OCI-M2 (cell line): Measurements from ENCODE around the gene FAN1.

Experiments used
- DNase-seq: peaks from one replicate; lab custom pipeline; 2025; ENCODE audit not compliant: unreplicated experiment; lab: John Stamatoyannopoulos, UW

The FAN1 gene

DNA sequence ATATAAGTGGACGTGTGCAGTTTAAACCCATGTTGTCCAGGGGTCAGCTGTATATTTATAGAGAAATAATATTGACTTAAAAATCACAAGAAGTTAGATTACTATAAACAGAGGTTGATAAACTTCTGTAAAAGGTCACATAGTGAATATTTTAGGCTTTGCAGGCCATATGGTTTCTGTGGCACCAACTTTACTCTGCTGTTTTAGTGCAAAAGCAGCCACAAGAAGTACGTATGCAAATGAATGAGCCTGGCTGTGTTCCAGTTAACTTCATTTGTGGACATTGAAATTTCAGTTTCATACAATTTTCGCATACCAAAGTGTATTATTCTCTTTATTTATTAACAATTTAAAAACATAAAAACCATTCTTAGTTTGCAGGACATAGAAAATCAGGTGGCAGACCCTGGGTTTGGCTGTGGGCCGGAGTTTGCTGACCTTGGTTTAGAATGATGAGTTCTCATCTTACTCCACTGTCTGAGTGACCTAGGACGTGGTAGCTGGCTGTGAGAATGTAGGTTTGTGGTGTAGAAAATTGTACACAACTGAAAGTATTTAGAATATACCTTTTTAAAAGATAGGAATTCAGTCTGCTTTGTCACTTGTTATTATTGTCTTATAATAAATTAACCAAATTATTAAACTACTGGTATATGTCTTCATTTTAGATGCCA, 16.3 kb downstream of the FAN1 start:
- no peak for DNase-seq

GRCh38 chr15:30921106-30921505, 17.4 kb downstream of the FAN1 start:
- no peak for DNase-seq

- DNase-seq, result no peak
Measured at GRCh38 chr15:30921781-30922479, 18.2 kb downstream of the FAN1 start.

- DNase-seq, result no peak
Measured at GRCh38 chr15:30922480-30923311, 19.0 kb downstream of the FAN1 start.

GRCh38 chr15:30923429-30923828, 19.7 kb downstream of the FAN1 start:
- DNase-seq, result no peak

GRCh38 chr15:30924353-30924752, 20.6 kb downstream of the FAN1 start:
- DNase-seq, result no peak

- DNase-seq, result no peak
Measured at GRCh38 chr15:30925686-30926085, 22.0 kb downstream of the FAN1 start.

GRCh38 chr15:30926161-30926560, 22.4 kb downstream of the FAN1 start:
- no peak for DNase-seq

- no peak for DNase-seq
Measured at GRCh38 chr15:30927148-30927761, 23.5 kb downstream of the FAN1 start.

DNA sequence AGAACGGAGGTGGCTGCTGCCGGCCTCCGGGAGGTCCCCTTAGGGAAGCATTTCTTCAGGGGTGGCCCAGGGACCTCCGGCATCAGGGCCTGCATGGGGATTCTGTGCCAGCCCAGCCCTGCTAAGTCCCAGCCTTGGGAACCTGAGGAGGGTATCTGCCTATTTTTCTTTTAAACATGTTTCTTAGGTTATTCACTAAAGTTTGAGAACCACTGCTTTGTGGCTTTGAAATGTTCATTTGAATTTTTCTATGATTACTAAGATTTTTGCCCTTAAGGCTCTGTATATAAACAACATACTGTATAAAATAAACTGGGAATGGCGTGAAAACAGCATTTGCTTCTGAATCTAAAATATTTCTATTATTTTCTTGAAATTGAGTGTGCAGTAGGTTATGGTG, 24.4 kb downstream of the FAN1 start:
- DNase-seq, result no peak

DNA sequence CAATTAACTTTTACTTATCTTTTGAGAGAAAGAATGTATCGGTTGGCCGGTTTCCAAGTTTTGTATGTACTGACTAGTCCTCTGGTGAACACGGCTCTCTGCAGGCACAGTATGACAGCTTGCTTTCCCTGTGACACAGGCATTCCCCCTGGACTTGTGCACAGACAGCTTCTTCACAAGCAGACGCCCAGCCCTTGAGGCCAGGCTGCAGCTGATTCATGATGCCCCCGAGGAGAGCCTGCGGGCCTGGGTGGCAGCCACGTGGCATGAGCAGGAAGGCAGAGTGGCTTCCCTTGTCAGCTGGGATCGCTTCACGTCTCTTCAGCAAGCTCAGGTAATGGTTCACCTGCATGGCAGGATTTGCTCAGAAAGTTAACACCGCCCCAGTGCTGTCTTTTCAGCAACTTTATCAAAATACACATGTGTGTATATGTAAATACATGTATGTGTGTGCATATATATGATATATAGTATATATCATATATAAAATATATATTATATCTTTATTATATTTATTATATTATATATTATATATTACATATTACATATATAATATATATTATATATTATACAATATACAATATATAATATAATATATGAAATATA, 25.5 kb downstream of the FAN1 start:
- no peak for DNase-seq

- DNase-seq, result no peak
Measured at GRCh38 chr15:30929982-30930381, 26.3 kb downstream of the FAN1 start.

DNA sequence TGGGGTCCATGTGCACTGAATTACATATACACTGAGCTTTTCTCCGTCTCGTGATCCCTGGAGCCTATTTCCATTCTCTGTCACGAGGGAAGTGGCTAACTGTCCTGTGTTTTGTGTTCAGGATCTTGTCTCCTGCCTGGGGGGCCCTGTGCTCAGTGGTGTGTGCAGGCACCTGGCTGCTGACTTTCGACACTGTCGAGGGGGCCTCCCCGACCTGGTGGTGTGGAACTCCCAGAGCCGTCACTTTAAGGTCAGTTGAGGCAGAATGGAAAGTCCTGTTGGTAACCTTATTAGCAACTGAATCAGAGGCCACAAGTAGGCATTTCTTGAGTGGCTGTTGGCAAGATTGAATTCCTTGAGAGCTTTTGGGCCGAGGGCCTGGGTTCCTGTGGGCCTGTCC, 26.7 kb downstream of the FAN1 start:
- no peak for DNase-seq

GRCh38 chr15:30933293-30933692, 29.6 kb downstream of the FAN1 start:
- no peak for DNase-seq

DNA sequence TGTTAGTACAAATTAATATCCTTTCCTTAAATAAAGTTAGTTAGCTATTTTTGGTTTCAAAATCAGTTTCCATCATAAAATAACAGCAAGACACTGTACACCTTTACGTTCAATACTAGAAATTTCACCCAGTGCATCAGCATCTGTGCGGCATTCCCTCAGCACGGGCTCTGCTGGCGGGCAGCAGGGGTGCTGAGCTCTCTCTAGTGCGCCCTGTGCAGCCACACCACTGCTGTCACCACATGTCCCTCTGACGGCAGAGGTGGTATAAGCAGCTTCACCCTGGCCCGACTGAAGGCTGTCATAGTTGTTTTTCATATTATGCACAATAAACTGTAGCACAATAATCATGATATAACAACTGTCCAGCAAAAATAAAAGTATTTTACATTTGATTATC, 35.4 kb downstream of the FAN1 start:
- DNase-seq, result no peak

- DNase-seq, result no peak
Measured at GRCh38 chr15:30940359-30940758, 36.6 kb downstream of the FAN1 start.

GRCh38 chr15:30941520-30941919, 37.8 kb downstream of the FAN1 start:
- no peak for DNase-seq

- DNase-seq, result no peak
Measured at GRCh38 chr15:30943654-30944335, 40.1 kb downstream of the FAN1 start.

GRCh38 chr15:30953183-30953582, 49.5 kb downstream of the FAN1 start:
- DNase-seq, result no peak

- DNase-seq, result no peak
Measured at GRCh38 chr15:30953731-30954378, 50.1 kb downstream of the FAN1 start.
